Activated T-cell treated with anti-CD3 and anti-CD28 coated beads, Interleukin-2, amount 50 U/mL, for 48 hours (primary cell): ENCODE measurements around the gene NCAPD3.
"Not testable (repeated sequence)": the region's sequence is repeated elsewhere in the genome, so short reads cannot be mapped to it uniquely, and the experiment has no call there.

Experiments
- DNase-seq, 2 experiments: peaks; one replicate each; pipeline ENCODE4 v3.0.0-alpha.2; 2020

Gene NCAPD3

GRCh38 chr11:134223836-134224709 is at the start of gene NCAPD3, which contains the start of gene VPS26B:
TSS of gene NCAPD3 (minus strand) at chr11:134223967. CDS start at chr11:134223926, 41 bp downstream.
TSS of gene VPS26B (plus strand) at chr11:134224671. CDS start at chr11:134225123, 452 bp downstream.
- DNase-seq = peak; percentile 97 to 98

- no peak for DNase-seq
These were observed 49.5 kb upstream of the NCAPD3 start for GRCh38 chr11:134273317-134273712.

- no peak for DNase-seq
These were observed 48.9 kb upstream of the NCAPD3 start for GRCh38 chr11:134272381-134273316.

GRCh38 chr11:134271978-134272377 is 48.2 kb upstream of the NCAPD3 start:
- no peak for DNase-seq

- DNase-seq = no peak
These were observed 46.5 kb upstream of the NCAPD3 start for GRCh38 chr11:134270250-134270714.

- no peak for DNase-seq
These were observed 44.2 kb upstream of the NCAPD3 start for GRCh38 chr11:134267966-134268365.

GRCh38 chr11:134267461-134267860 is 43.7 kb upstream of the NCAPD3 start:
- DNase-seq = no peak

GRCh38 chr11:134266841-134267251 is 43.1 kb upstream of the NCAPD3 start:
- DNase-seq = no peak

GRCh38 chr11:134266440-134266839 is 42.7 kb upstream of the NCAPD3 start:
- DNase-seq = no peak

GRCh38 chr11:134264966-134265764 is 41.4 kb upstream of the NCAPD3 start:
- DNase-seq = no peak

GRCh38 chr11:134261626-134262488 is 38.1 kb upstream of the NCAPD3 start:
- DNase-seq = peak; percentile 39 to 42

- no peak for DNase-seq
These were observed 37.2 kb upstream of the NCAPD3 start for GRCh38 chr11:134260983-134261382.

- DNase-seq = no peak
These were observed 36.7 kb upstream of the NCAPD3 start for GRCh38 chr11:134260503-134260902.

GRCh38 chr11:134258577-134258976 is 34.8 kb upstream of the NCAPD3 start:
- DNase-seq = no peak

- no peak for DNase-seq
These were observed 33.3 kb upstream of the NCAPD3 start for GRCh38 chr11:134257101-134257500.

GRCh38 chr11:134255184-134255561 is 31.4 kb upstream of the NCAPD3 start:
- DNase-seq = not testable (repeated sequence)

GRCh38 chr11:134254433-134255183 is 30.8 kb upstream of the NCAPD3 start:
- DNase-seq = no peak

GRCh38 chr11:134253188-134253993 is 29.6 kb upstream of the NCAPD3 start, which contains the start of the genes ACAD8 and THYN1:
TSS of gene ACAD8 (plus strand) at chr11:134253568. CDS start at chr11:134253601, 33 bp downstream.
TSS of gene THYN1 (minus strand) at chr11:134253352. CDS start at chr11:134252882, 470 bp downstream.
- DNase-seq = peak; percentile 93 to 95
